ENCODE data around the gene GPR158. TPM values are rescaled to one million over a fixed set of nuclear protein-coding genes. Genes with fewer than 3 reads are reported as not detected.

Gene GPR158
- total RNA-seq, 1 experiment from 2014 or later: 0.24 TPM

DNA sequence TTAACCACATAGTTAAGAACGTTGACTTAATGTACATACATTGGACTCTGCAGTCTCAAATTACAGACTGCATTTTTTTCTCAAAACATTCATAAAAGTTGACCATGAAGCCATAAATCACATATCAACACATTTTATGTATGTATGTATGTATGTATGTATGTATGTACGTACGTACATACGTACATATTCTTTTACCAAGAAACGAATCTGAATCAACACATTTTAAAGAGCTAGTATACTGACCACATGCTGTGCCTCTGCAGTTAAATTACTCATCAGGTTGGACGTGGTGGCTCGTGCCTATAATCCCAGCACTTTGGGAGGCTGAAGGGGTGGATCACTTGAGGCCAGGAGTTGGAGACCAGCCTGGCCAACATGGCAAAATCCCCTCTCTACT lies 105.8 kb downstream of the GPR158 start:
- Mint-ChIP-seq H3K4me1 (no peaks in the 10 kb centered on the region), H3K27me3 (ENCODE audit: low read depth) (no peaks in the 10 kb centered on the region; the same call in 1 of the 2 replicates), H3K9me3 (peaks cover 35 to 43% of the 10 kb centered on the region in 2 experiments)

More for the DNA sequence above, 105.8 kb downstream of the GPR158 start:
- Mint-ChIP-seq H3K27ac (no peak overlapping the region), H3K4me3 (no peak overlapping the region; a peak in 1 of 5 replicates), H3K36me3 (ENCODE audit: insufficient read depth in 1 of 3, low read depth in 3 of 3) (peaks cover 11 to 30% (median 13%) of the 10 kb centered on the region in 3 experiments)
- H2BK12ac ChIP-seq (ENCODE audit: insufficient read length, low read depth, low read length): no peak overlapping the region
- H2BK20ac ChIP-seq (ENCODE audit: low read depth, low read length, poor library complexity, severe bottlenecking): no peak overlapping the region
- H2AK5ac ChIP-seq (ENCODE audit: insufficient read length, low read length): no peak overlapping the region
- H3K4me2 ChIP-seq (ENCODE audit: insufficient read depth, insufficient read length, low read length): no peak overlapping the region
- H2BK15ac ChIP-seq (ENCODE audit: low read depth, low read length): no peak overlapping the region
- H4K91ac ChIP-seq (ENCODE audit: insufficient read length, low read depth, low read length): no peak overlapping the region
- no peaks in the 10 kb centered on the region for H4K20me1 ChIP-seq (ENCODE audit: control insufficient read depth, insufficient read depth, insufficient read length)
- no peak overlapping the region for H4K8ac ChIP-seq (replicated peaks; ENCODE audit: insufficient read length, low read depth, low read length)
- H3K14ac ChIP-seq (ENCODE audit: insufficient read depth, low read length): no peak overlapping the region
- H3K4ac ChIP-seq (ENCODE audit: low read depth, low read length): no peak overlapping the region
- H3K9me3 ChIP-seq (ENCODE audit: control insufficient read depth, low read depth, low read length): no peaks in the 10 kb centered on the region
- no peak overlapping the region for H2AFZ ChIP-seq (ENCODE audit: low read length)
- H2BK5ac ChIP-seq (ENCODE audit: insufficient read length, low read length): no peak overlapping the region
- H4K5ac ChIP-seq (ENCODE audit: insufficient read length, low read depth, low read length): no peak overlapping the region
- no peak overlapping the region for H3K9ac ChIP-seq (ENCODE audit: extremely low read depth, insufficient read length, low read length)
- TF ChIP-seq, protein P1, sequence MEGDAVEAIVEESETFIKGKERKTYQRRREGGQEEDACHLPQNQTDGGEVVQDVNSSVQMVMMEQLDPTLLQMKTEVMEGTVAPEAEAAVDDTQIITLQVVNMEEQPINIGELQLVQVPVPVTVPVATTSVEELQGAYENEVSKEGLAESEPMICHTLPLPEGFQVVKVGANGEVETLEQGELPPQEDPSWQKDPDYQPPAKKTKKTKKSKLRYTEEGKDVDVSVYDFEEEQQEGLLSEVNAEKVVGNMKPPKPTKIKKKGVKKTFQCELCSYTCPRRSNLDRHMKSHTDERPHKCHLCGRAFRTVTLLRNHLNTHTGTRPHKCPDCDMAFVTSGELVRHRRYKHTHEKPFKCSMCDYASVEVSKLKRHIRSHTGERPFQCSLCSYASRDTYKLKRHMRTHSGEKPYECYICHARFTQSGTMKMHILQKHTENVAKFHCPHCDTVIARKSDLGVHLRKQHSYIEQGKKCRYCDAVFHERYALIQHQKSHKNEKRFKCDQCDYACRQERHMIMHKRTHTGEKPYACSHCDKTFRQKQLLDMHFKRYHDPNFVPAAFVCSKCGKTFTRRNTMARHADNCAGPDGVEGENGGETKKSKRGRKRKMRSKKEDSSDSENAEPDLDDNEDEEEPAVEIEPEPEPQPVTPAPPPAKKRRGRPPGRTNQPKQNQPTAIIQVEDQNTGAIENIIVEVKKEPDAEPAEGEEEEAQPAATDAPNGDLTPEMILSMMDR (conservative IDR thresholded peaks at IDR 0.05): no peak
- no peak overlapping the region for H3K27ac ChIP-seq (ENCODE audit: insufficient read length, low read depth, low read length)
- no peak overlapping the region for H3K18ac ChIP-seq (ENCODE audit: insufficient read length, low read depth, low read length)
- no peaks in the 10 kb centered on the region for H3K79me2 ChIP-seq (ENCODE audit: insufficient read depth, low read length)
- no peaks in the 10 kb centered on the region for H3K23me2 ChIP-seq (ENCODE audit: insufficient read length, low read depth, low read length, poor library complexity, severe bottlenecking)
- H3K23ac ChIP-seq (ENCODE audit: insufficient read length, low read depth, low read length): no peak overlapping the region
- no CpG with 5 or more reads among the region's 7 CpGs for WGBS (ENCODE audit: extremely low coverage, insufficient read length, low lambda C conversion rate)
- H3K56ac ChIP-seq (ENCODE audit: insufficient read length, low read depth, low read length): no peak overlapping the region
- no peak overlapping the region for H3T11ph ChIP-seq (ENCODE audit: low read length)
- H3K79me1 ChIP-seq (ENCODE audit: insufficient read depth, low read depth, low read length, poor library complexity, severe bottlenecking): no peaks in the 10 kb centered on the region
- H2BK120ac ChIP-seq (ENCODE audit: low read depth, low read length, poor library complexity, severe bottlenecking): no peak overlapping the region
- no peaks in the 10 kb centered on the region for H3K4me1 ChIP-seq (ENCODE audit: insufficient read depth, low read length)
- H3K27me3 ChIP-seq (ENCODE audit: insufficient read depth, low read length): no peaks in the 10 kb centered on the region
- DNase-seq: no peak
